ENCODE data around the gene TMEM256. TPM values are rescaled to one million over a fixed set of nuclear protein-coding genes. Genes with fewer than 3 reads are reported as not detected.
"Not testable (repeated sequence)": the region's sequence is repeated elsewhere in the genome, so short reads cannot be mapped to it uniquely, and the experiment has no call there.

TMEM256 gene
- total RNA-seq, 3 donors from 2014 or later = 77.6 to 113 (median 92.3) TPM

GRCh38 chr17:7367083-7367482 lies 36.8 kb downstream of the TMEM256 start:
- Histone ChIP-seq H3K27ac (no peak overlapping the region), H3K36me3 (no peaks in the 10 kb centered on the region)

GRCh38 chr17:7365963-7366362 lies 37.9 kb downstream of the TMEM256 start:
- H3K27ac ChIP-seq; intact Hi-C loops (cut with DNase I; ENCODE audit: low total_unique reads): not testable (repeated sequence)

More at GRCh38 chr17:7367083-7367482, 36.8 kb downstream of the TMEM256 start:
- Histone ChIP-seq H3K4me3 (no peak overlapping the region), H3K27me3 (no peaks in the 10 kb centered on the region), H3K4me1 (no peaks in the 10 kb centered on the region), H3K9me3 (no peaks in the 10 kb centered on the region)
- intact Hi-C loops (cut with DNase I; ENCODE audit: low total_unique reads) = no loop called here
- TF ChIP-seq POLR2AphosphoS5 (IDR thresholded peaks at IDR 0.05) = no peak
- TF ChIP-seq POLR2A (IDR thresholded peaks at IDR 0.05) = no peak
- TF ChIP-seq CTCF (IDR thresholded peaks at IDR 0.05) = no peak
- DNase-seq (ENCODE audit: low spot score in 2 of 2) = no peak

GRCh38 chr17:7363311-7363710 lies 40.6 kb downstream of the TMEM256 start:
- no peak overlapping the region for H3K4me3 ChIP-seq
- intact Hi-C loops (cut with DNase I; ENCODE audit: low total_unique reads) = no loop called here
- no peaks in the 10 kb centered on the region for H3K27me3 ChIP-seq
- TF ChIP-seq POLR2AphosphoS5 (IDR thresholded peaks at IDR 0.05) (no peak), POLR2A (IDR thresholded peaks at IDR 0.05) (no peak), CTCF (IDR thresholded peaks at IDR 0.05) (no peak)
- H3K4me1 ChIP-seq = no peaks in the 10 kb centered on the region
- H3K27ac ChIP-seq = no peak overlapping the region
- no peaks in the 10 kb centered on the region for H3K9me3 ChIP-seq
- DNase-seq (ENCODE audit: low spot score in 2 of 2) = no peak
- H3K36me3 ChIP-seq = no peaks in the 10 kb centered on the region

More at GRCh38 chr17:7365963-7366362, 37.9 kb downstream of the TMEM256 start:
- not testable (repeated sequence) for DNase-seq (ENCODE audit: low spot score in 2 of 2); H3K27me3 ChIP-seq; H3K4me1 ChIP-seq; H3K4me3 ChIP-seq; H3K9me3 ChIP-seq; H3K36me3 ChIP-seq

GRCh38 chr17:7361906-7362305 lies 42.0 kb downstream of the TMEM256 start:
- Histone ChIP-seq H3K36me3 (no peaks in the 10 kb centered on the region), H3K27me3 (no peaks in the 10 kb centered on the region), H3K9me3 (no peaks in the 10 kb centered on the region), H3K4me3 (no peak overlapping the region), H3K27ac (no peak overlapping the region), H3K4me1 (no peaks in the 10 kb centered on the region)
- TF ChIP-seq POLR2AphosphoS5 (IDR thresholded peaks at IDR 0.05) (no peak), POLR2A (IDR thresholded peaks at IDR 0.05) (no peak), CTCF (IDR thresholded peaks at IDR 0.05) (no peak)
- DNase-seq (ENCODE audit: low spot score in 2 of 2) = no peak
- intact Hi-C loops (cut with DNase I; ENCODE audit: low total_unique reads) = no loop called here

GRCh38 chr17:7357381-7357780 lies 46.5 kb downstream of the TMEM256 start:
- H3K36me3 ChIP-seq = no peaks in the 10 kb centered on the region
- H3K4me1 ChIP-seq = peaks cover 0 to 12% of the 10 kb centered on the region in 2 donors
- intact Hi-C loops (cut with DNase I; ENCODE audit: low total_unique reads) = loop anchor here (10.0 kb wide), 1 partner anchor 77 kb away; the partner anchor contains the start of genes FGF11 and TMEM102
- DNase-seq (ENCODE audit: low spot score in 2 of 2) = no peak
- H3K27ac ChIP-seq = peak overlapping the region in 1 of 2 donors; percentile 80
- H3K27me3 ChIP-seq = no peaks in the 10 kb centered on the region
- H3K4me3 ChIP-seq = no peak overlapping the region
- TF ChIP-seq POLR2A (IDR thresholded peaks at IDR 0.05) (no peak), POLR2AphosphoS5 (IDR thresholded peaks at IDR 0.05) (no peak), CTCF (IDR thresholded peaks at IDR 0.05) (no peak)
- no peaks in the 10 kb centered on the region for H3K9me3 ChIP-seq

- Histone ChIP-seq H3K27ac (peak overlapping the region in 1 of 2 donors; percentile 74), H3K36me3 (no peaks in the 10 kb centered on the region), H3K27me3 (no peaks in the 10 kb centered on the region), H3K4me1 (peaks cover 0 to 12% of the 10 kb centered on the region in 2 donors), H3K4me3 (peak overlapping the region in 1 of 3 donors; percentile 54), H3K9me3 (no peaks in the 10 kb centered on the region)
- TF ChIP-seq POLR2A (IDR thresholded peaks at IDR 0.05) (no peak), POLR2AphosphoS5 (IDR thresholded peaks at IDR 0.05) (peak in 1 of 3 donors; percentile 42), CTCF (IDR thresholded peaks at IDR 0.05) (no peak)
- DNase-seq (ENCODE audit: low spot score in 2 of 2) = no peak
- intact Hi-C loops (cut with DNase I; ENCODE audit: low total_unique reads) = loop anchor here (10.0 kb wide), 1 partner anchor 78 kb away; the partner anchor contains the start of genes FGF11 and TMEM102
Measured at GRCh38 chr17:7356756-7357155, 47.1 kb downstream of the TMEM256 start.

All from breast epithelium (tissue), 4 donors.